Suppressor macrophage (primary cell): Measurements from ENCODE around the gene FUT1.
"Not testable (repeated sequence)": the region's sequence is repeated elsewhere in the genome, so short reads cannot be mapped to it uniquely, and the experiment has no call there.

ENCODE experiments used
- DNase-seq, 4 experiments: peaks; one replicate each; pipeline ENCODE4 v3.0.0-alpha.2; 2020 to 2022

FUT1 gene

GRCh38 chr19:48768994-48769713 lies 16.7 kb upstream of the FUT1 start:
- DNase-seq: peak; percentile 24 to 59 (median 52)

DNA sequence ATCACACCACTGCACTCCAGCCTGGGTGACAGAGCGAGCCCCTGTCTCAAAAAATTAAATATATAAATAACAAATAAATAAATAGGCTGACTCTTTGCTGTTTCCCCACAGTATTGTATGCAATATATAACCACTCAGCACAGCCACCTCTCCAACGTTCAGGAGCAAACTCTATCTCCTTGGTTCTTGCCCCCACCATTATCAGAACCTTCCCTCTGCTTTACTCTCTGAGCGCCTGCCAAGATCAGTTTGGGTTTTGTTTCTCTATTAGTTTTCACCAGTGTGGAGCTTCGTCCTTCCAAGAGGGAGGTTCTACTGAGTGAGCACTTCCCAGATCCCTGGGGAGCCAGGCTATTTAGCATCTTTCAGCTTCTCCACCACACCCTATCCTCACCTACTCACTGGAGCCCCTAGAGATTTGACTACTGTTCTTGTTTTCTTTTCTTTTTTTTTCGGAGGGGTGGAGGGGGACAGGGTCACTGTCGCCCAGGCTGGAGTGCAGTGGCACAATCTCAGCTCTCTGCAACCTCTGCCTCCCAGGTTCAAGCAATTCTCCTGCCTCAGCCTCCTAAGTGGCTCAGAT lies 15.8 kb upstream of the FUT1 start:
- not testable (repeated sequence) for DNase-seq

DNA sequence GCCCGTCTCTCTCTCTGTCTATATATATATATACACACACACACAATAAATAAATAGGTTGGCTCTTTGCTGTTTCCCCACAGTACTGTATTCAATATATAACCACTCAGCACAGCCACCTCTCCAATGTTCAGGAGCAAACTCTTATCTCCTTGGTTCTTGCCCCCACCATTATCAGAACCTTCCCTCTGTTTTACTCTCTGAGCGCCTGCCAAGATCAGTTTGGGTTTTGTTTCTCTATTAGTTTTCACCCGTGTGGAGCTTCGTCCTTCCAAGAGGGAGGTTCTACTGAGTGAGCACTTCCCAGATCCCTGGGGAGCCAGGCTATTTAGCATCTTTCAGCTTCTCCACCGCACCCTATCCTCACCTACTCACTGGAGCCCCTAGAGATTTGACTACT lies 13.4 kb upstream of the FUT1 start:
- DNase-seq: not testable (repeated sequence)

DNA sequence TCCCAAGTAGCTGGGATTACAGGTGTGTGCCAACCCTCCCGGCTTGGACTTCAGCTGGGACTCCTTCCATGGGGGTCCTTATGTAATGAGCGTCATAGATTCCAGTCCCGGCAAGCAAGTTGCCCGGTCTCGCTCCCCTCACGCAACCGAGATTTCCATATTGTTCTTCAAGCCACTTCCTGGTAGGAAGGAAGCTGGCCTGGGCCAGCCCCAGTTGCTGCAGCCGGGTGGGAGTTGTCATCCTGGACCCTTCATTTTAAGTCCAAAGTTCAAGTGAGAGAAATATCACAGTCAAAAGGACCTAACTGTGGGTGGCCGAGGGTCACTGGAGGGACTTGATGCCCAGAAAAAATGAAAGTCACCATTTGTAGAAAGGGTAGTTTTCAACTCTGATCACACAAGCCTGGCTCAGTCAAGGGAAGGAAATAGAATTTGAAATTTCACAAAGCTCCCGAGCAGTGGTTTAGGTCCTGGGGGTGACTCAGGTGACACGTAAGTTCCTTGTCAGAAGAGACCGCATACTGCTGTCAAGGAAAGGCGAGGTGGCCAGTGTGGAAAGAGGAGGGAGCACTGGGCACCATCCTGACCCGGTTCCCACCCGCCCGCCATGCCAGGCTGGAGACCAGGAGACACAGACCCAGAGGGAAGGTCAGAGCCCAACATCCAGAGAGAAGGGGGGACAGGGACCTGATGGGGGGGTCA lies 8.2 kb upstream of the FUT1 start:
- DNase-seq: peak; percentile 28 to 45 (median 34)

DNA sequence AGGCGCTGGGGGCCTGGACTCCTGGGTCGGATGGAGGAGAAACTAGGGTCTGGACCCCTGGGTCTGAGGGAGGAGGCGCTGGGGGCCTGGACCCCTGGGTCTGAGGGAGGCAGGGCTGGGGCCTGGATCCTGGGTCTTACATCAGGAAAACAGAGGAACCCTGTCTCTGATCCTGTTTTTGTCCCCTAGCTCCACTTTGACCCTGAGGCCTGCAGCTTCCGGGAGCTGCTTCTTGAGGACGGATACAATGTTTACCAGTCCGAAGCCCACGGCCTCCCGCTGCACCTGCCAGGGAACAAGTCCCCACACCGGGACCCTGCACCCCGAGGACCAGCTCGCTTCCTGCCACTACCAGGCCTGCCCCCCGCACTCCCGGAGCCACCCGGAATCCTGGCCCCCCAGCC lies 5.3 kb upstream of the FUT1 start:
- DNase-seq: no peak

DNA sequence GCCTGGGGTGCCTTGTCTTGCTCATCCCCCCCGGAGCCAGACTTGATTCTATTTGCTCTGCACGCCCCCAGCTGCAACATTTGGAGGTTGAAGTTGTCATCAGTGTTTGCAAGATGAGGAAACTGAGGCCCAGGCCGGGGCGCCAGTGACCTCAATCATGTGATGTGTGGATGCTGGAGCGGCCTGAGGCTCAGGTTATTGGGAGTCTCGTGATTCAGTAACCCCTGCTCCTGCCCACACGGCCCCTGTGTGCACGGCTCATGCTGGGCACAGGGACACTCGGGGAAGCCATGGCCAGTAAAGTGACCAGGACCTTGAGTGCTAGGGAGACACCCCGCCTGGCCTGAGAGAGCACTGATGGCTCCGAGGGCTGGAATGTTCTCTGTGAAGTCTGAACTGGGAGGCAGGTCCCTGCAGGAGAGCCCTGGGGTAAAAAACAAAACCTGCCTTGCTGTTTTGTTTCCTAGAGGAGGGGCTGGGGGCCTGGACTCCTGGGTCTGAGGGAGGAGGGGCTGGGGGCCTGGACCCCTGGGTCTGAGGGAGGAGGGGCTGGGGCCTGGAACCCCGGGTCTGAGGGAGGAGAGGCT lies 4.7 kb upstream of the FUT1 start:
- DNase-seq: no peak

DNA sequence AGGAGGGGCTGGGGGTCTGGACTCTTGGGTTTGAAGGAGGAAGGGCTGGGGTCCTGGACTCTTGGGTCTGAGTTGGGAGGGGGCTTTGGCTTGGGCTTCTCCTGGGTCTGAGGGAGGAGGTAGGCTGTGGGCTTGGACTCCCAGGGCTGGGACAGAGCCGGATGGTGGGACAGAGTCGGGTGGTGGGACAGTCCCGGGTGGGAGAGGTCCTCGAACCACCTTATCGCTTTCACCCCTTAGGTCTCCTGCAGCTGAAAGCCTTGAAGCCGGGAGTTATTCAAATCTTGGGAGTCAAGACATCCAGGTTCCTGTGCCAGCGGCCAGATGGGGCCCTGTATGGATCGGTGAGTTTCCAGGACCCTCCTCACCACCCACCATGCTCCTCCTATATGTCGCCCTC lies 4.2 kb upstream of the FUT1 start:
- no peak for DNase-seq

GRCh38 chr19:48756212-48756611 lies 3.8 kb upstream of the FUT1 start:
- DNase-seq: no peak

- no peak for DNase-seq
These were observed 3.3 kb upstream of the FUT1 start for GRCh38 chr19:48755787-48756186.

- no peak for DNase-seq
These were observed 2.7 kb upstream of the FUT1 start, which contains the start of gene FGF21 for GRCh38 chr19:48755084-48755641. TSS of gene FGF21 (plus strand) at chr19:48755524. CDS start at chr19:48756237, 713 bp downstream.

DNA sequence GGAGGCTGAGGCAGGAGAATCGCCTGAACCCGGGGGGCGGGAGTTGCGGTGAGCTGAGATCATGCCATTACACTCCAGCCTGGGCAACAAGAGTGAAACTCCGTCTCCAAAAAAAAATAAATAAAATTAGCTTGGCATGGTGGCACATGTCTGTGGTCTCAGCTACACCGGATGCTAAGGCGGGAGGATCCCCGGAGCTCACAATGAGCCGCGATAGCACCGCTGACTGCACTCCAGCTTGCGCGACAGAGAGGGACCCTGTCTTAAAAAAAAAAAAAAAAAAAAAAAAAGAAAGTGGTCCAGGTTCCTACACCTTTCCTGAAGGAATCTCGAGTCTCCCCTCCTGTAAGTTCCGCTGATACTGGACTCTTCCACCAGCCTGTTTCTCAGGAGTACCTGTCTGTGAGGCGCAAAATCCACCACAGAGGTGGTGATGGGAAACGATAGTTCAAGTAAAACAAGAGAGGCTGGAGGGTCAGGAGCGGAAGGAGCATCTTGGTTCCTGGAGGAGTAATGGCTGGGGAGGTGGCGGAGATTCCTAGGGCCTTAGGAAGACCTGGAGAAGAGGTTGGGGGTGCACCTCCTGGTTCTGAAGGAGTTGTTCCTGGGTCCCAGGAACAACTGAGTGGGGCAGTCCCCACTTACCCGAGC lies 471 bp downstream of the FUT1 start:
- DNase-seq: no peak

- DNase-seq: no peak
These were observed 1.5 kb downstream of the FUT1 start for GRCh38 chr19:48750771-48751504.

DNA sequence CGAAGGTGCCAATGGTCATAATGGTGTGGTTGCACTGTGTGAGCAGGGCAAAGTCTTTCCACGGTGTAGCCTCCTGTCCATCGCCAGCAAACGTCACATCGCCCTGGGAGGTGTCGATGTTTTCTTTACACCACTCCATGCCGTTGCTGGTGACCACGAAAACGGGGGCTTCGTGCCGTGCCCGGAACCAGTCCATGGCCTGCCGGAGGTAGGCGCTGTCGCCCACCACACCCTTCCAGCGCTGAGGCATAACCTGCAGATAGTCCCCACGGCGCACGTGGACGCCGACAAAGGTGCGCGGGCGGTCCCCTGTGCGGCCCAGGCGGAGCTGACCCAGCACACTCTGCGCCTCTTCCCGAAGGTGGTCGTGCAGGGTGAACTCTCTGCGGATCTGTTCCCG lies 2.1 kb downstream of the FUT1 start:
- DNase-seq: no peak

- DNase-seq: no peak
These were observed 2.8 kb downstream of the FUT1 start for GRCh38 chr19:48749571-48750198.

- peak; percentile 74 to 84 (median 78) for DNase-seq
These were observed 5.5 kb downstream of the FUT1 start, which contains the start of gene IZUMO1 for GRCh38 chr19:48746738-48747575. TSS of gene IZUMO1 (minus strand) at chr19:48746909. CDS start at chr19:48745859, 1,050 bp downstream.

- no peak for DNase-seq
These were observed 6.3 kb downstream of the FUT1 start for GRCh38 chr19:48746110-48746509.

GRCh38 chr19:48745208-48745995 lies 7.0 kb downstream of the FUT1 start:
- peak; percentile 72 to 80 (median 77) for DNase-seq

GRCh38 chr19:48742096-48742495 lies 10.3 kb downstream of the FUT1 start:
- peak; percentile 40 to 46 (median 43) for DNase-seq
